RPMI8226 (cell line): ENCODE data around the gene SACM1L.

ENCODE experiments used
- DNase-seq: peaks from one replicate; pipeline ENCODE4 v3.0.0-alpha.2; 2015

Gene SACM1L, protein sequence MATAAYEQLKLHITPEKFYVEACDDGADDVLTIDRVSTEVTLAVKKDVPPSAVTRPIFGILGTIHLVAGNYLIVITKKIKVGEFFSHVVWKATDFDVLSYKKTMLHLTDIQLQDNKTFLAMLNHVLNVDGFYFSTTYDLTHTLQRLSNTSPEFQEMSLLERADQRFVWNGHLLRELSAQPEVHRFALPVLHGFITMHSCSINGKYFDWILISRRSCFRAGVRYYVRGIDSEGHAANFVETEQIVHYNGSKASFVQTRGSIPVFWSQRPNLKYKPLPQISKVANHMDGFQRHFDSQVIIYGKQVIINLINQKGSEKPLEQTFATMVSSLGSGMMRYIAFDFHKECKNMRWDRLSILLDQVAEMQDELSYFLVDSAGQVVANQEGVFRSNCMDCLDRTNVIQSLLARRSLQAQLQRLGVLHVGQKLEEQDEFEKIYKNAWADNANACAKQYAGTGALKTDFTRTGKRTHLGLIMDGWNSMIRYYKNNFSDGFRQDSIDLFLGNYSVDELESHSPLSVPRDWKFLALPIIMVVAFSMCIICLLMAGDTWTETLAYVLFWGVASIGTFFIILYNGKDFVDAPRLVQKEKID

DNA sequence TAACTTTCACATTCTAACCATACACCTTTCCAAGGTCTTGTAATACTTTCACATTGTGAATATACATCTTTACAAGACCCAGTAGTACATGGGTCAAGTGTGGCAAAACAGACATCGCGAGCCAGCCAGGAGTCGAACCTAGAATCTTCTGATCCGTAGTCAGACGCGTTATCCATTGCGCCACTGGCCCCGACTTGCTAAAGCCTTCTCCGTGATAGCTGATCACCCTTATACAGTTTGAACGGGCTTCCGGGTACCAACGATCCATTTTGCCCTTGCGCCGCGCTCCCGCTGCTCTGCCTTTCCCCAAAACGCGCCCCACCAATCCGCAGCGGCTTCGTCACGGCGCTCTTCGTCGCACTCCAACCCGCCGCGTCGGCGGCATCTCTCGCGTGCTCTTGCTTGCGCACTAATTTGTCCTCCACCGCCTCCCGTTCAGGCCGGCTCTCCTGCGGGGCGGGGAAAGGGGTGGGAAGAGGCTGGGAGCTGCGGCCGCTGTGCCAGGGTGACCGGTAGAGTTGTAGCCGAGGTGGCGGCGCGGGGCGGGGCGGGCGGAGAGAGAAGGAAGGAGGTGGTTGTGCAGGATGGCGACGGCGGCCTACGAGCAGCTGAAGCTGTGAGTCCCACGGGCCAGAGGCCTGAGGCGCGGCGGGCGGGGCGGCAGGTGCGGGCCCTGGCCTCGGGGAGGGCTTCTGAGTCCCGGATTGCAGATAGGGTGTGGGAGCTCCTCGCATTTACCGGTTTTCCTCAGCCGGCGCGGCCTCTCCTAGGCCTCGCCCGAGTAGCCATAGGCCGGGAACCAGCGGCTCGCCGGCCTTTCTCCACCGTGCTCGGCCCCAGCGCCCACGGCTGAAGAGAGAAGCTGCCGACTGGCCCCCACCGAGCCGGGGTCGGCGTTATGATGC lies at the start of gene SACM1L:
TSS of gene SACM1L (plus strand) at position 515 of the 905 bp plus-strand sequence. CDS start at position 585, 70 bp downstream.
- peak; percentile 99 for DNase-seq

DNA sequence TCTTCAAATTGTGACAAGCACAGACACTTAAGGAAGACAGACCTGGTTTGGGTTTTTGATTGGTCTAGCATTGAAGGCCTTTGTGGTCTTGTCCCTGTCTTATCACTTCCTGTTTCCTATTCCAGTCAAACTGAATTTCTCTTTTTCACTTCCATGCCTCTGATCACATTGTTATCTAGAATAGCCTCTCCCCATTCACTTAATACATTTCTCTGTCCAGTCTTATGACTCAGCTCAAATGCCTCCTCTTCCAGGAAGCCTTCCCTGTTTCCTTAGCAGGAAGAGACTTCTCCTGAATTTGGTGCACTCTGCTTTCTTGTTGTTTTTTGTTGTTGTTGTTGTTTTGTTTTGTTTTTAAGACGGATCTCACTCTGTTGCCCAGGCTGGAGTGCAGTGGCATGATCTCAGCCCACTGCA lies 49.1 kb upstream of the SACM1L start:
- DNase-seq, result no peak

DNA sequence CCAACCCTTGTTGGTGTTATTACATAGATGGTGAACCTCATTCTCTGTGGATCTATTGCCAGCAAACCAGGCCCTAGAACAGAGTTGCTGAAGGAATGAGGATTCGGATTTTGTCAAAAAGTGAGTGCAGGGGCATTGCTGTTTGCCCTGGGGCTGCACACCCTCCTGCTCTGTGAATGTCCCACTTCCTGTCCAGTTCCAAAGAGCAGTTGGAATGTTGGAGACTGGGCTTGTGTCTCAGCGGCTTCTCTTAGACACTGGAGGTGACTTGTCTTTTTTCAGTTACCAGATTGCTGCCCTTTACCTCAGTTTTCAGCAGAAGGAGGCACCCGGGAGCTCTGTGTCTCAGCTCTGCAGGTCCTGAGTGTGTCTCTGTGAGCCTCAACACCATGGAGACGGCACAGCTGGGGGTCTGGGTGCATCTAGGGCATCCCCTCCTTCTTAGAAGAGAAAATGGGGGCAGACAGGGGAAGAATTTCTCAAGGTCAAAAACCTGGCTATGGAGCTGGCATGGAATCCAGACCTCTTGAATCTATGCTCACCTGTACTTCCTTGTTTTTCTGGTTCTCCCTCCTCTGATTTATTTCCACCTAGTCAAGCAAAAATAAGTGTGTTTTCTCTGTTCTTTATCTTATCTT lies 48.4 kb upstream of the SACM1L start:
- no peak for DNase-seq

DNA sequence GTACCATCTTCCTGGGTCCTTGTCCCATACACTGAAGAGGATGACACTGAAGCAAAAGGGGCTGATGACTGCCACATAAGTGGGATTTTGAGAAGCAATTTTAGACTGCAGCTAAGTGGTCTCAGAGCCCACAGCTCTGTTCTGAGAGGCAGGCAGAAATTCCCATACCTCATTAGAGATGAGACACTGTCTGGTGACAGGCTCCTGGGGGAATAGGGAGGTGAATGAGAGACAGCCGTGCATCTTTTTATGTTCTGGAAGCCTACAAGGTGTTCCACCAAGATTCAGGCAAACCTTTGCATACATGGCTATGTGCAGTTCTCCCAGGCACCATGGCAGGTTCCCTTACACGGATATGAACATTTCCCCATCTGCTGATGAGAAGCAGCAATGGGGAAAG lies 47.4 kb upstream of the SACM1L start:
- no peak for DNase-seq

DNA sequence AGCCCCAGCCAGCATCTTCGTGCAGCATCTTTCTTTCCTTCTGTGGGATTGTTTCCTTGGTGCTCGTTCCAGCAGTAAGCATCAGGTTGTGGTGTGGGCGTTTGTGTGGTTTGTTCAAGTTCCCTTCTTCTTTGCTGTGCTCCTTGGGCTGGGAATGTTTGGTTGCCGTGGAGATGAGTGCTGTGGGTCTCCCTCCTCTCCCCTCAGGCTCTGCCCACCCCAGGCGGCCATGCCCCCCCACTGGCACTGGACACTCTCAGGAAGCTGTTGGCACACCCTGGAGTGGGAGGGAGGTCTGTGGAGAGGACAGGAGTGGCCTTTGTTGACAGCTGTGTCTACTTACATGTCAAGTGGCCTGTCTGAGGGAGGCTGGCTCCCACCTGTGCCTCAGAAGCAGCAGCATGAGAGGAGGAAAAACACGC lies 46.5 kb upstream of the SACM1L start:
- DNase-seq, result no peak

DNA sequence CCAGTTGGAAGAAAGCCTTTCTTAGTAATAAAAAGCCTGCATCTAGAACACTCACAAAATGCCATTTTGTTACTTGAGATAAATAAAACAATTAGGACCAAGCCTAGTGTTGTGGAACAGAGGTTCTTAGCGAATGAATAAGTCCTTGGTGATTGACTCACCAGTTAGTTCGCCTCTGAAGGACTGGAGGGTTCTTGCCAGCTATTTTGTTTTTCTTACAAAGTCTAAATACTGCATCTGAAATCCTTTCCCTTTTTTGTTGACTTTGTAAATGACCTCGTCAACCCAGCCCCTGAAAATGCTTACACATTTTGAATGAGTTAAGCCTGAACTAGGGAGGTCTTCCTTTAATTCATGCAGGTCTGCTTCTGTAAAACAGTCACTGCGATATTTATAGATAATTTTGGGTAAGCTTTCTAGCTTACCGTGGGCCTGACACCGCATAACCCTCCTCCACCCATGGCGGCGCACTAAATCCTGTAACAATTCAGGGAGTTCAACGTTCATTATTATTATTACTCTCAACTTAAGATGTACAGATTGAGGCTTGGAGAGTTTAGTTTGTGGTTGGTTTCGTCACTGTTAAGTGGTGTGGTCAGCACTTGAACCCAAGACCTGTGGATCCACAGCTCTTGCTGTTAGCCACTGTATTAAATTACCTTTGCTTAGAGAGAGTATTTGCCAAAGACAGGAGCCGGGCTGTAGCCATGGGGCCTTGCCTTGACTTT lies 45.0 kb upstream of the SACM1L start:
- DNase-seq, result no peak

DNA sequence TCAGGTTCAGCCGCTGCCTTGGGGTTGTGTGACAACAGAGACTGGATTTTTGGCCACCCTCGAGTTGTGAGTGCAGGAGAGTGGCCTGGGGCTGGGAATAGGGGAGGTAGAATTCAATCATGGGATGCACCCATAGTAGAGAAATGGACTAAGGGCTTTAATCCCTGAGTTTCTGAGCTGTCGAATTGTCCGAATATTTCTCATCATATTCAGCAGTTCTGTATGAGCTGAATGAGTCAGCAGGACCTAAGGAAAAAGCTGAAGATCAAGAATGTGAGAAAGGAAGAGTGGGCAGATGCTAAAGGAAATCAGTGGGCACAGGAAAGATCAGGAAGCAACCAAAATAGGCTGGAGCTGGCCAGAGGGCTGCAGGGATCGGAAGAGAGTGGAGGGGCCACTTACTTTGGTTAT lies 44.4 kb upstream of the SACM1L start:
- DNase-seq, result no peak

DNA sequence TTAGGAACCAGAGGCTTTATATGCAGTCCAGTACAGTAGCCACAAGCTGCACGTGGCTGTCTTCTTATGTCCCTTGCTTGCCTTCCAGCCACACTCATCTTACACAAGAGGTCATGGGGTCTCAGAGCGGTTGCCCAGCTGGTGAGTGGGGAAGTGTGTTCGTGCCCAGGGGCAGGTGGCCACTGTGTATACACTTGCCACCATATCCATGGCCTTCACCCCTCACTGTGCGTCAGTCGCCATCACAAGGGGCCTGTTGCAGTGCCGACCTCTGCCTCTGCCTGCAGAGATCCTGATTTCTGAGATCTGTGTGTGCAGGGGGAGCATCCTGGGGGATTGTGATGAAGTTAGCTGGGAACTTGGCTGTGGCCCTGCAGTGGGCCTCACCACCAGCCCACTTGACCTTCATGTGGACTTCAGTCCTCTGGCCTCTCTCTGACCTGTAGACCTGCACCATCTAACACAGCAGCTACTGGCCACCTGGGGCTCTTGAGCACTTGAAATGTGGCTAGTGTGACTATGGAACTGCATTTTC lies 43.1 kb upstream of the SACM1L start:
- no peak for DNase-seq

DNA sequence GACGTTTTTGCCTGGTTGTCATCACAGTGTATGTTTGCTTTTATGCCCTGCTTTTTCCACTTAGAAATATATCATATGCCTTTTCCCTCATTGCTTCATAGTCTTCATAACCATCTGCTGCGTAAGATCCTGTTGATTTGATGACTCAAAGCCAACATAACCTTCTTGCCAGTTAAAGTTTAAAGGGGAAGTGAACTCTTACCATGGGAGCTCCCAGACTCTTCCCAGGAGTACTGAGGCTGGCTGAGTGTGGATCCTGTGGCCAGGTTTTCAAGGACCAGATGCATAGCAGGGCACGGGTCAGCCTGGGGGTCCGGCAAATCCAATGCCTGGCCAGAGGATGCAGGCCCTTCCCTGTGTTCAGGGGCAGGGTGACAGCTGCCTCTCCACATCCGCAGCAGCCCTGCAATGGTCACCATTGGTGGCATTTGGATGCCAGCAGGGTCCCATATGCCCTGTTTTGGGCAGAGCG lies 42.0 kb upstream of the SACM1L start:
- DNase-seq, result no peak

DNA sequence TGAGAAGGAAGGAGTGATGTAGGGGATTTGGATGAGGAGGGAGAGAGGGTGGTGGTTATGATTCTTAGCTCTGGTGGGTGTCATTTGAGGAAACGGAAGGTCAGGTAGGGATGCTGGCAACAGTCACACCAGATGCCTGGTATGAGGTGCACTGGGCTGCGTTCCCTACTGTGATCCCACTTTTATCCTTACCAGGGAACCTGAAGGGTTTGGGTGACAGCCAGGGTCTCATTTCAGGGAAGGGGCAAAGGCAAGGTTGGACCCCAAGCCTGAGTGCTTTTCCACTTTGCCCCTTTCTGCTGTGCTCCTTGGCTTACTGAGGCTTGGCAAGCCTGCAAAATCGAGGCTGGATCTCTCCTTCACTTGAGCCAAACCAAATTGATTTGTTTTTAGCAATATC lies 36.0 kb upstream of the SACM1L start:
- DNase-seq, result no peak

DNA sequence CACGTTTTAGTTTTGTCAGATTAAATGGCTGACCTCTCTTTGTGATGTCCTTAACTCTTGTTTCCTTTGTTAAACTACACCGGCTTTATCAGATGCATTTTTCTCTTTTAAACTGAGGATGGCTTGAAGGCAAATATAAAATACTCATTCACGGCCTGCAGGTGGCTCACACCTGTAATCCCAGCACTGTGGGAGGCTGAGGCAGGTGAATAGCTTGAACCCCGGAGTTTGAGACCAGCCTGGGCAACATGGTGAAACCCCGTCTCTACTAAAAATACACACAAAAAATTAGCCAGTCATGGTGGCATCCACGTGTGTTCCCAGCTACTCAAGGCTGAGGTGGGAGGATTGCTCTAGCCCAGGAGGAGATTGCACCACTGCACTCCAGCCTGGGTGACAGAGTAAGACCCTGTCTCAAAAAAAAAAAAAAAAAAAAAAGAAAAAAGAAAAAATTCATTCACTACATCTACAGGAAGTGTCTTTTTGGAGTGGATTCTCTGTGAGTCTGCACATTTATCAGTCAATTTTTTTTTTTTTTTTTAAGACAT lies 34.7 kb upstream of the SACM1L start:
- DNase-seq, result peak; percentile 46

DNA sequence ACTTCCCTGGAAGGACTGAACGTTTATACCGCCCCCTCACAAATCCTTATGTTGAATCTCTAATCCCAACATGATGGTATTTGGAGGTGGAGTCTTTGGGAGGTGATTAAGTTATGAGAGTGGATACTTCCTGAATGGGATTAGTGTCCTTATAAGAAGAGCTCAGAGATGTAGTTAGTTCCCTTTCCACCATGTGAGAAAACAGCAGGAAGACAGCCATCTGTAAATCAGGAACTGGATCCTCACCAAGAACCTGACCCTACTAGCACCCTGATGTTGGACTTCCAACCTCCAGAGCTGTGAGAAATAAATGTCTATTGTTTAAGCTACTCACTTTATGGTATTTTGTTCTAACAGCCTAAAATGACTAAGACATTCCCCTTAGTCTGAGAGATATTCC lies 33.3 kb upstream of the SACM1L start:
- DNase-seq, result no peak

DNA sequence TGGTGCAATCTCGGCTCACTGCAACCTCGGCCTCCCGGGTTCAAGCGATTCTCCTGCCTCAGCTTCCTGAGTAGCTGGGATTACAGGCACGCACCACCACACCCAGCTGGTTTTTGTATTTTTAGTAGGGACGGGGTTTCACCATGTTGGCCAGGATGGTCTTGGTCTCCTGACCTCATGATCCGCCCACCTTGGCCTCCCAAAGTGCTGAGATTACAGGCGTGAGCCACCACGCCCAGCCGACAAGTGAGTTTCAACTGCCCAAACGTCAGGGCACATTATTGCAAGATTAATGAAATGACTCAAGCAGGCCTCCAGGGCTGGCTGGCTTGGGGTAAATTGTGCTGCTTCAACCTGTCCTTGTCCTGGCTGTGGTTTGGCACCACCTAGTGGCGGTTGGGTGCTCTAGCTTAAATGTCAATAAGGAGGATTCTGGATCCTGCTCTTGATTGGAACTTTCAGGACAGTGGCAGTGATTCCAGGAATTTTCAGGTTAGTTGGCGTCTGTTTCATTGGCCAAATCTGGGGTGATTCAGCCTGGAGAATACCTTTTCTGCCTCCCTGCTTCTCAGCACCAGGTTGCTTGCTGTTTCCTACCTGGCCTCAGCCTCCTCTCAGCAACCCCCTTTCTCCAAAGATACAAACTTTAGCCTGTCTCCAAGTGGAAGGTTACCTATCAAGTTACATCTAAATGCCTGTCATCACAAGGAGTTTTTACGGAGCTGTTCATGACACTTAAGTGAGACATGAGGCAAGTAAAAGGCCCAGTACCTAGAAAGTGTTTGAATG lies 32.4 kb upstream of the SACM1L start:
- peak; percentile 89 for DNase-seq

DNA sequence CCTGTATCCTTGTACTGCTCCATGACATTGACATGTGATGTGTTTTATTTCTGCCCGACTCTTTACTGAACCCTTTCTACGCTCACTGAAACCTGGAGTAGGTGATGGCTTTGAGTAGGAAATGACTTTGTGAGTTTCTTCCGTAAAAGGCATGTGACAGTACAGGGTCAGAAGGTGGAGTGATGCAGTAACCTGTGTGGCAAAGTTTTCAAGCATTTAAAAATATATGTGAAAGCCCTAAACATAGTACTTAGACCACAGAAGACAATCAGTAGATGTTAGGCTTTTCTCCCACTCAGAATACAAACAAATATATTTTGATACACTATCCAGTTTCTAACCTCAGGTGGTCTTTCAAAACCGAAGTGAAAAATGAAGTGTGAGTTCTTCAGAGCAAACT lies 31.3 kb upstream of the SACM1L start:
- no peak for DNase-seq

DNA sequence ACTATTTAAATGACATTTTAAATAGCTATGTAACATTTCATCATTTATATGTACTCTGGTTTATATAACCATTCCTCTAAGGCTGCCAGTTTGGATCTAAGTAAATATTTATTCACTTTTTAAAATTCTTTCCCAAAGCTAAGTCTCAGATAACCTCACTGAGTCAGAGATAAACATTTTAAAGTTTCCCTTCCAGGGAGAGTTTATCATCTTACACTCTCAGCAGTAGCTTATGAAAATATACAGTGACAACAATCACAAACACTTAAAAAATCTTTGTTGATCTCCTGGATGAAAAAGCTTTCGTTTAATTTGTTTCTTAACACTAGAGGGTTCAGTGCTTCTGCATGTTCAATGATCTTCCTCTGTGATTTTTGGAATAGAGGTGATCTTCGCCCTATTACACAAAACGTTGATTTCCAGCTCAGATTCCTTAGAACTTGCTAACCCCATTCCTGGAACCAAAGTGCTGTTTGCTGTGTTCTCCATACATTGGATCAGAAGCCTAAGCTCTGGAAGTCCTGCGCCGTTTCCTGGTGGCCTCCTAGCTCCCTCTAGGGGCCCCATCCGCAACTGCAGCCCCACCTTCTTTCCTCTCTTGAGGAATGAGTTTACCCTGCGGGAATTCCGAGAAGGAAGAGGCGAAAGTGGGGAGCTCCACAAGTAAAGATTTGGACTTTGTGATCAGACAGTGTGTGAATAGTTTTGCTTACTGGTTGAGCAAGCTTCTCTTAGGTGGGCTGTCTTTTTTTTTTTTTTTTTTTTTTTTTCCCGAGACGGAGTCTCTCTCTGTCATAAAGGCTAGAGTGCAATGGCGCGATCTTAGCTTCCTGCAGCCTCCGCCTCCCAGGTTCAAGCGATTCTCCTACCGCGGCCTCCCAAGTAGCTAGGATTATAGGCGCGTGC lies 29.3 kb upstream of the SACM1L start:
- peak; percentile 42 for DNase-seq

DNA sequence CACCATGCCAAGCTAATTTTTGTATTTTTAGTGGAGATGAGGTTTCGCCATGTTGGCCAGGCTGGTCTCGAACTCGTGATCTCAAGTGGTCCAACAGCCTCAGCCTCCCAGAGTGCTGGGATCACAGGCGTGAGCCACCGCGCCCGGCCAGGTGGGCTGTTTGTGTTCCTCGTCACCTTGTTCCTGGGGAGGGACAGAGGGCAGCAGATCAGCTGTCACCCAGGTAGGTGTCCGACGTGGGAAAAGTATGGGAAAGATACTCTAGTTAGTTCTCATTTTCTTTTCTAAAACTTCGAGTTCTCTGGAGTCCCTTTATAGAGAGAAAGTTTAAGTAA lies 28.7 kb upstream of the SACM1L start:
- DNase-seq, result no peak

DNA sequence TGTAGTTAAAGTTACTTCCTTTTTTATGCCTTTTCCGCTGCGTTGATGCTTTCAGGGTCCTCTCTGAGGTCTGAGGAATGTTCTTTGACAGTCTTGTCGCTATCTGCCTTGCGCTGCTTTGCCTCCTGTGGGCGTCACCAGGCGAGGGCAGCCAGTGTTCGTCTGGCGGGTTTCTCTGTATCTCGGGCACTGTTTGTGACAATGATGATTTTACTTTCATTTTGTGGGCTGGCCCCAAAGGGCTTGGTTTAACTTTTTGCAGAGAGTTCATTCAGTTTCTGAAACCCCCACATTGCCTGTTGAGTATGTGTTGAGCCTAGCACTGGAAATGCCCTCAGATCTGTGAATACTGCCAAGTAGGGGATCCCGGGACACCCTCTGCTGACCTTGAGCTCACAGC lies 24.6 kb upstream of the SACM1L start:
- no peak for DNase-seq

DNA sequence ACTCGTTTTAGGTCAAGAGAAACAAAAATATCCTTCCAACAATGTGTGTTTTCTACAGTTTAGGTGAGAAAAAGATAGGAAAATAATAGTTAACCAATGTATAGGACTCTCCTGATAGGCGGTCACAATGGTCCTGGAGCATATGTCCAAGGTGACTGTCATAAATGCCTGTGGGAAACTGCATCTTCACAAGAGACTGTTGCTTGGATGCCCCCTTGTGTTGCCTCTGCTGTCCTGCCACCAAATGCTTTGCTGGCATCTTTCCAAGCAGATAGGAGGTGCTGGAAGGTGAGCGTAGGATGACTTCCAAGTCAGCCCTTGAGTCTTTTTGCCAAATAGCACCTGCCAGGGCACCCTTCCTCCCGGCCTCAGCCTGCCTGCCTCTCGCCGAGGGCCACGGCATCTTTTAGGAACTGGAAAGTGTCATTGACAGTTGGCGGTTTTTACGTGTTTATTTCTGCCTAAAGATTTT lies 24.1 kb upstream of the SACM1L start:
- DNase-seq, result peak; percentile 72

DNA sequence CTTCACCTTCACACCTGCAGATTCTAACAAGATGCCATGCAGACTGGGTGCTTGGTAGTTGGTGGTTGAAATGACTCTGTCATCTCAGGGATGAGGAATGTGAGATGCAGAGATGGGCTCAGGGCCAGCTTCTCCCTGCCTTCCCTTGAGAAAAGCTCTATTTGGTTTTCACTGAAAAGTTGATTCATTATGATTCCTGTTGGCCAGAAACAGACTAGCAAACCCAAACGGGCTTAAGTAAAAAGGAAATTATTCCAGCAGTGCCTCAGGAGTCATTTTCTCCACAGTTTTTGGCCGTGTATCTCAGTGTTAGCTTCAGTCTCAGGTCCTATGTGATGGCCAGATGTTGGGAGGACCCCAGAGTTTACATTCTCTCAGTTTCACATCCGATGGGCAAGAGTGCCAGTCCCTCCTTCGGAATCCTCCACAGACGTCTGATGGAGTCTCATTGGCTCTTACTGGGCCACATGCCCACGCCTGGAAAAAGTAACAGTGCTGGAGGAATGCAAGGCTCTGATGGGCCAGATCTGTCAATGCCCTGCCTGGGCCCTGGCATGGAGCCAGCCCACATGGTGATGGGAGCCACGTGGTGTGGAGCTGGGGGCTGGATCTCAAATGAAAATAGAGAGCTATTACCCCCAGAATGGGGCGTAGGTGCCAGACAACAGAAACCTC lies 22.3 kb upstream of the SACM1L start:
- peak; percentile 18 for DNase-seq
